ENCODE measurements around the gene OCA2. TPM values are rescaled to one million over a fixed set of nuclear protein-coding genes. Genes with fewer than 3 reads are reported as not detected.
"Not testable (repeated sequence)": the region's sequence is repeated elsewhere in the genome, so short reads cannot be mapped to it uniquely, and the experiment has no call there.

Gene OCA2
- total RNA-seq, 2 experiments from 2014 or later, result not detected

- Mint-ChIP-seq H3K36me3 (ENCODE audit: low read depth) (peaks cover 25% of the 10 kb centered on the region), H3K27me3 (no peaks in the 10 kb centered on the region), H3K9me3 (no peaks in the 10 kb centered on the region), H3K27ac (no peak overlapping the region), H3K4me3 (no peak overlapping the region), H3K4me1 (peaks cover 6% of the 10 kb centered on the region)
- CTCF ChIA-PET, result no interaction called here
- DNase-seq, result no peak
- POLR2A ChIA-PET, result no interaction called here
Observed at GRCh38 chr15:28128031-28128430, 28.9 kb upstream of the OCA2 start.

- peaks cover 3% of the 10 kb centered on the region for H3K4me1 Mint-ChIP-seq
- H3K4me3 Mint-ChIP-seq, result no peak overlapping the region
- DNase-seq, result no peak
- ChIA-PET CTCF (interaction anchor here (0.5 to 2.5 kb wide), 7 partner anchors 9 to 79 kb away, joined by 3 to 23 read pairs (median 6); no protein-coding TSS in a partner anchor), POLR2A (no interaction called here)
- H3K9me3 Mint-ChIP-seq, result no peaks in the 10 kb centered on the region
- H3K27ac Mint-ChIP-seq, result no peak overlapping the region
- H3K27me3 Mint-ChIP-seq, result no peaks in the 10 kb centered on the region
- peaks cover 21% of the 10 kb centered on the region for H3K36me3 Mint-ChIP-seq (ENCODE audit: low read depth)
Observed at GRCh38 chr15:28127036-28127435, 27.9 kb upstream of the OCA2 start.

- CTCF ChIA-PET, result interaction anchor here (0.6 to 2.5 kb wide), 16 partner anchors 9 to 83 kb away, joined by 3 to 23 read pairs (median 4); no protein-coding TSS in a partner anchor
- DNase-seq, result no peak
- Mint-ChIP-seq H3K9me3 (no peaks in the 10 kb centered on the region), H3K36me3 (ENCODE audit: low read depth) (peaks cover 17% of the 10 kb centered on the region), H3K27me3 (no peaks in the 10 kb centered on the region), H3K27ac (no peak overlapping the region), H3K4me3 (no peak overlapping the region), H3K4me1 (peaks cover 7% of the 10 kb centered on the region)
- POLR2A ChIA-PET, result interaction anchor here (1.0 to 1.8 kb wide), 2 partner anchors 10 to 12 kb away, joined by 4 read pairs; no protein-coding TSS in a partner anchor
Observed at GRCh38 chr15:28125673-28126651, 26.8 kb upstream of the OCA2 start.

GRCh38 chr15:28124841-28125240 lies 25.7 kb upstream of the OCA2 start:
- Mint-ChIP-seq H3K27me3 (no peaks in the 10 kb centered on the region), H3K36me3 (ENCODE audit: low read depth) (peaks cover 17% of the 10 kb centered on the region), H3K9me3 (no peaks in the 10 kb centered on the region), H3K27ac (no peak overlapping the region), H3K4me1 (peaks cover 7% of the 10 kb centered on the region), H3K4me3 (no peak overlapping the region)
- CTCF ChIA-PET, result no interaction called here
- no peak for DNase-seq
- POLR2A ChIA-PET, result interaction anchor here (1.8 kb wide), 1 partner anchor 12 kb away, joined by 4 read pairs; no protein-coding TSS in a partner anchor

GRCh38 chr15:28123408-28124023 lies 24.4 kb upstream of the OCA2 start:
- ChIA-PET CTCF (interaction anchor here (0.8 to 1.2 kb wide), 3 partner anchors 13 to 33 kb away, joined by 3 to 5 read pairs (median 3); no protein-coding TSS in a partner anchor), POLR2A (no interaction called here)
- Mint-ChIP-seq H3K27ac (no peak overlapping the region), H3K9me3 (no peaks in the 10 kb centered on the region), H3K4me3 (no peak overlapping the region), H3K27me3 (no peaks in the 10 kb centered on the region), H3K36me3 (ENCODE audit: low read depth) (peaks cover 17% of the 10 kb centered on the region), H3K4me1 (peaks cover 7% of the 10 kb centered on the region)
- DNase-seq, result peak; percentile 58

- Mint-ChIP-seq H3K27me3 (no peaks in the 10 kb centered on the region), H3K36me3 (ENCODE audit: low read depth) (peaks cover 20% of the 10 kb centered on the region), H3K4me3 (no peak overlapping the region), H3K27ac (no peak overlapping the region), H3K9me3 (no peaks in the 10 kb centered on the region), H3K4me1 (peaks cover 7% of the 10 kb centered on the region)
- POLR2A ChIA-PET, result no interaction called here
- CTCF ChIA-PET, result interaction anchor here (0.8 to 1.2 kb wide), 3 partner anchors 12 to 31 kb away, joined by 3 to 5 read pairs (median 3); no protein-coding TSS in a partner anchor
- no peak for DNase-seq
Observed at GRCh38 chr15:28122038-28122949, 23.2 kb upstream of the OCA2 start.

- H3K27ac Mint-ChIP-seq, POLR2A ChIA-PET, DNase-seq, H3K9me3 Mint-ChIP-seq, H3K27me3 Mint-ChIP-seq, H3K4me3 Mint-ChIP-seq, CTCF ChIA-PET, H3K4me1 Mint-ChIP-seq: not testable (repeated sequence)
- H3K36me3 Mint-ChIP-seq (ENCODE audit: low read depth), result peaks cover 21% of the 10 kb centered on the region
Observed at GRCh38 chr15:28121577-28121976, 22.5 kb upstream of the OCA2 start.

GRCh38 chr15:28120359-28120640 lies 21.2 kb upstream of the OCA2 start:
- ChIA-PET CTCF (no interaction called here), POLR2A (no interaction called here)
- H3K27me3 Mint-ChIP-seq, result no peaks in the 10 kb centered on the region
- H3K27ac Mint-ChIP-seq, result no peak overlapping the region
- no peak overlapping the region for H3K4me3 Mint-ChIP-seq
- no peaks in the 10 kb centered on the region for H3K9me3 Mint-ChIP-seq
- H3K36me3 Mint-ChIP-seq (ENCODE audit: low read depth), result peaks cover 24% of the 10 kb centered on the region
- H3K4me1 Mint-ChIP-seq, result peaks cover 7% of the 10 kb centered on the region
- no peak for DNase-seq

GRCh38 chr15:28118531-28118930 lies 19.4 kb upstream of the OCA2 start:
- Mint-ChIP-seq H3K36me3 (ENCODE audit: low read depth) (peaks cover 22% of the 10 kb centered on the region), H3K4me1 (peaks cover 7% of the 10 kb centered on the region), H3K27me3 (no peaks in the 10 kb centered on the region), H3K4me3 (no peak overlapping the region), H3K27ac (no peak overlapping the region), H3K9me3 (no peaks in the 10 kb centered on the region)
- ChIA-PET POLR2A (no interaction called here), CTCF (no interaction called here)
- no peak for DNase-seq

- Mint-ChIP-seq H3K9me3 (no peaks in the 10 kb centered on the region), H3K4me3 (no peak overlapping the region), H3K36me3 (ENCODE audit: low read depth) (peaks cover 18% of the 10 kb centered on the region), H3K27me3 (no peaks in the 10 kb centered on the region), H3K27ac (no peak overlapping the region), H3K4me1 (peaks cover 4% of the 10 kb centered on the region)
- ChIA-PET CTCF (interaction anchor here (1.6 kb wide), 1 partner anchor 8 kb away, joined by 9 read pairs; no protein-coding TSS in a partner anchor), POLR2A (no interaction called here)
- no peak for DNase-seq
Observed at GRCh38 chr15:28118083-28118482, 19.0 kb upstream of the OCA2 start.

GRCh38 chr15:28117432-28117990 lies 18.4 kb upstream of the OCA2 start:
- POLR2A ChIA-PET, result no interaction called here
- CTCF ChIA-PET, result interaction anchor here (1.6 kb wide), 1 partner anchor 8 kb away, joined by 9 read pairs; no protein-coding TSS in a partner anchor

More at GRCh38 chr15:28117432-28117990, 18.4 kb upstream of the OCA2 start:
- H3K4me3 Mint-ChIP-seq, result no peak overlapping the region
- no peaks in the 10 kb centered on the region for H3K9me3 Mint-ChIP-seq
- peaks cover 4% of the 10 kb centered on the region for H3K4me1 Mint-ChIP-seq
- H3K27me3 Mint-ChIP-seq, result no peaks in the 10 kb centered on the region
- no peak for DNase-seq
- no peak overlapping the region for H3K27ac Mint-ChIP-seq
- peaks cover 14% of the 10 kb centered on the region for H3K36me3 Mint-ChIP-seq (ENCODE audit: low read depth)

Data from activated CD4-positive, alpha-beta memory T cell treated with anti-CD3 and anti-CD28 coated beads, Interleukin-2, amount 10 ng/mL, durations not matched to agents 7 days and 5 days (primary cell).